Kidney tubule cell (primary cell): Measurements from ENCODE around the gene MYCN.
"Not testable (repeated sequence)": the region's sequence is repeated elsewhere in the genome, so short reads cannot be mapped to it uniquely, and the experiment has no call there.

Experiments used
- DNase-seq: peaks from one replicate; pipeline ENCODE4 v3.0.0-alpha.2; 2018; ENCODE audit warnings: low spot score

The MYCN gene

GRCh38 chr2:15959331-15960153 is 19.2 kb downstream of the MYCN start:
- DNase-seq = no peak

DNA sequence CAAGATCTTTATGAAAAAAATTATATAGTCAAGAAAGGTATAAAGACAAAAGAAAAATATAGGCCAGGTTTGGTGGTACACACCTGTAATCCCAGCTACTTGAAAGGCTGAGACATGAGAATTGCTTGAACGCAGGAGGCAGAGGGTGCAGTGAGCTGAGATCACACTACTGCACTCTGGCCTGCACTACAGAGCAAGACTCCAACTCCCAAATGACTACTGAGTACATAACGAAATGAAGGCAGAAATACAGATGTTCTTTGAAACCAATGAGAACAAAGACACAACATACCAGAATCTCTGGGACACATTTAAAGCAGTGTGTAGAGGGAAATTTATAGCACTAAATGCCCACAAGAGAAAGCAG is 19.8 kb downstream of the MYCN start:
- DNase-seq = not testable (repeated sequence)

DNA sequence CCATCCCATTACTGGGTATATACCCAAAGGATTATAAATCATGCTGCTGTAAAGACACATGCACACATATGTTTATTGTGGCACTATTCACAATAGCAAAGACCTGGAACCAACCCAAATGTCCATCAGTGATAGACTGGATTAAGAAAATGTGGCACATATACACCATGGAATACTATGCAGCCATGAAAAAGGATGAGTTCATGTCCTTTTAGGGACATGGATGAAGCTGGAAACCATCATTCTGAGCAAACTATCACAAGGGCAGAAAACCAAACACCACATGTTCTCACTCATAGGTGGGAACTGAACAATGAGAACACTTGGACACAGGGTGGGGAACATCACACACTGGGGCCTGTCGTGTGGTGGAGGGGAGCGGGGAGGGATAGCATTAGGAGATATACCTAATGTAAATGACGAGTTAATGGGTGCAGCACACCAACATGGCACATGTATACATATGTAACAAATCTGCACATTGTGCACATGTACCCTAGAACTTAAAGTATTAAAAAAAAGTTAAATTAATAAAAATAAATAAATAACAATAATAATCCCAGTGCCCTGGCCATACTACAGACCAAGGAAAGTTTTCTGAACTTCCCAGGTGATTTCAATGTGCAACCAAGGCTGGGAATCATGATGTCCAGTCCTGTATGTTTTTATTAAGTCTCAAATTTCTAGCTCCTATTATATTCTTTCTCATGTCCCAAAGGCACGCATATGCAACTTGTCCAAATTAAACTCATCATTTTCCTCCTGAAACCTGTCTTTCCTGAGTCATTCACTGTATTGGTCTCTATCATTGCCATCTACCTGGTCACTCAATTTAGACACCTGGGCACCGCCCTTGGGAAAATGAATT is 23.0 kb downstream of the MYCN start:
- not testable (repeated sequence) for DNase-seq

DNA sequence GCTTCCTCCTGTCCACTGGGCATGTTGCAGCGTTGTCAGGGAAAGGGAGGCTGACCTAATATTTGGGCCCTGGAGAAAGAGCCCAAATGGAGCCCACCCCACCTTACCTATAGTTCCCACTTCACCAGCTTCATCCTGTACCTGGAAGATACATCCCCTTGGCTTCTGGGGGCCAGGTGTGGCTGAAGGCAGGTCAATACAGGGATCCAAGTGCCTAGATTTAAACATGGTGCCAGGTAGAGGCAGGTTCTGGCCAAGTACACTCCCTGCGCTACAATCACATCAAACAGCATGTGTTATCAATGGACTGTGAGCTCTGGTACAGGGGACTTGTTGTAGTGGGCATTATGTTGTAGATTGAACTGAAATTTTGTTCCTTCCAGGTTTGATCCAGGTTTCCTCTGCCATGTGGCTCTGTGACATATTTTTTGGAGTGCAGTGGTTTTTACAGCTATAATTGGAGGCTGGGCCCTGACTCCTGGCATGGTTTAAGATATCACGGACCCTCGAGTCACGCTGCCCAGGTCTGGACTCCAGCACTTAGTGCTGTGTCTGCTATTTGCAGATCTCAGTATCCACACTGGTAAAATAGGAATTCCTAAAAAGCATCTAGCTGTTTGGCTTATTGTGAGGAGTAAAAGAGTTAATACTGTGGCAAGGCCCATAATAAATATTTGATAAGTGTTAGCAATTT is 23.8 kb downstream of the MYCN start:
- DNase-seq = no peak

DNA sequence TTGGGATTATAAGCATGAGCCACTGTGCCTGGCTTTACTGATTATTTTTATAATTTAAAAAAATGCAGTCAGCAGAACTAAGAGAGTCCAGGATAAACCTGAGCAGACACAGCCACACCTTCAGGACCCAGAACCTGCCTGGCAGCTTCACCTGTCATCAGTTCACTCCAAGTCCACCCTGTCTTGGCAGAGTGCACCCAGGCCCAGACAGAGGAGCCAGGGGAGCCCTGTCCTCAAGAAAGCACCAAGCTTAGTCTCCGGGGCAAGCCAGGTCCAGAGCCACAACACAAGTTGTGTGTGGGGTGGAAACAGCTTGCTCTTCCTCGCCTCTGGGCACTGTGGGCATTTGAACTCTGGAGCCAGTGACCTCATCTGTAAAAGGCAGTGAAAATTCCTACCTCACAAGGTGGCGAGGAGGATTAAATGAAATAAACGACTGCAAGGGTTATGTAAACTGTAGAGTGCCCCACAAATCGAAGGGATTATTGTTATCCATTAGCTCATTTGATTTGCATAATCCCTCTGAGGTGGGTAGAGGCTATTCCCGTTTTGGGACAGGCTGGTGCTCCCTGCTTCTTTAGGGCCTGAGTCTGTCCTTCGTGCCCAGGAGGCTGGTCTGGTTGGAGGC is 24.7 kb downstream of the MYCN start:
- DNase-seq = no peak

DNA sequence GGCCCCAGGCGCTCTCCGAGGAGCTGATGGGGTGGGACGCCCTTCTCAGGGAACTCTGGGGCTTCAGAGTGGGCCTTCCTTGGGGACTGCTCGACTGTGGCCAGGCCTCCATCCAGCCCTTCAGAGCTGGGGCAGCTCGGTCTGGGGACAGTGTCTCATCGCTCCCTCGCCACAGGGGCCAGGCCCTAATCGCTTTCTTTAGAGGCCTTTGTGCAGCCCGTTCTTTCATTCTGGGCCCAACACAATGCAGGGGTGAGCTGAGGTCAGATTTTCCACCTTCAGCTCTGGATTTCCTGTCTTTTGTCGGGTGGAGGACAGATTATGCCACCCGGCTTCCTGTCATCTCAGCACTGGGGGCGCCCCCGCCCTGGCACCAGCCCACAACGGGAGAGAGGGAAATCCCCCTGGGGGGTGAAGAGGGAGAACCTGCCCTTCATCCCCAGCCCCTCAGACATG is 25.2 kb downstream of the MYCN start:
- DNase-seq = no peak

DNA sequence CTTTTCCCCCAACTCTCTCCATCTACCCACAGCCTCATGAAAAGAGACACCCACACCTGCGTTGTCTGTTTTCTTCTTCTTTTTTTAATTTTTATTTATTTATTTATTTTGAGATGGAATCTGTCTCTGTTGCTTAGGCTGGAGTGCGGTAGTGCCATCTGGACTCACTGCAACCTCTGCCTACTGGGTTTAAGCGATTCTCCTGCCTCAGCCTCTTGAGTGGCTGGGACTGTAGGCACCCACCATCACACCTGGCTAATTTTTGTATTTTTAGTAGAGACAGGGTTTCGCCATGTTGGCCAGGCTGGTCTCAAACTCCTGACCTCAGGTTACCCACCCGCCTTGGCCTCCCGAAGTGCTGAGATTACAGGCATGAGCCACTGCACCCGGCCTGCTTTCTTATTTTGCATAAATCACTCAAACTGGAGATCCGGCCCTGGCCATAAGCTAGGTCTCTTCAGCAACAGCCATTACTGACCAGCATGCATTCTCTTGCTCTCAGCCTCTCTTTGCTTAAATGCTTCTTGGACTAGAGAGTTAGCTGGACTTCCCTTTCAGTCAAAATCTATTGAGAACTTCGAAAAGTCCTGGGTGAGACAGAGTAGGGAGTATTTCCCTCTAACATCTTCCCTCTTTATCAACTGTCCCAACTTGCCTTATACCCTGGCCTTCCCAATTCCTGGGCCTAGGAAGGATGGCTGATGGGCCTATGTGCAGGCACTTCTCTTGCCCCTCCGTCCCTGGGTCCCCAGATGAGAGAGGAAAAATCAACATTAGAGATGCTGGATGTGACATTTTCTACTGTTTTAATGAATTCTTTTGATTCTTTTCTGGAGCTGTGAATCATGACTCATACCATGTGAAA is 27.3 kb downstream of the MYCN start:
- DNase-seq = no peak

DNA sequence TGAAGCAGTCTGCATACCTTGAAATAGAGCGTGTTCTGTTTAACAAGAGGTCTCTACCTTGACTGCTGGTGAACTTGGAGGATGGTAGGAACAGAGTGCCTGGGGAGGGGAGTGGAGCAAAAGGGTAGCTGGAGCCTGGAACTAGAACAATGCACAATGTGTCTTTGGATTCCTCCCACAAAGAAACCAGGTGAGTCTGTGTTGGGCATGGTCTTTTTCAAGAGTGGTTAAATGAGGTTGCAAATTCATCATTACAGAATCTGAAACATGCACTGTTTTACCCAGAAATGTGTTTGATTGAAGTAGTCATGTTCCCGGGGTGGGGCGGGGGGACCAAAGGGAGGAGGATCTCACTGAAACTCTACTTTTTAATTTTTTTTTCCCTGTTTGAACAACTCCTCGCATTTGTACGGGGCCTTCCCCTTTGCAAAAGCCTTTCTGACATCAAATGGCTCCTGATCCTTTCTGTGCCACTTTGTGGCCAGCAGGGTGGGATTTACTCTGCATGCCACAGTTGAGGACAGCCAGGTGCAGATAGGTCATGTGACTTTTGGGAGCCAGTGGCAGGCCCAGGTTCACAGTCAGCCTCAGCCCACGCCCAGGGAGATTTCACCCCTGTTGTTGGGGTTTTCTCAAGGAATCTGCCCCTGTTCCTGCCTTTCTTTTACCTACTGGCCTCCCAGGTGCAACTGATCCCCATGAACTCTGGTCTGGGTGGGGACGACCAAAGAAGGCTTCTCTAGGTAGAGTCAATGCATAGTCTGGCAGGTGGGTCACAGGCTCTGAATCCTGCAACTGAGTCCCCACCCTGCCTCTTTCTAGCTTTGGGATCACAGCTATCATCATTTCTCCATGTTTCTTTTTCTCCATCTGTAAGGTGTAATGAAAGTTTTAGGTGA is 28.2 kb downstream of the MYCN start:
- peak; percentile 66 for DNase-seq

DNA sequence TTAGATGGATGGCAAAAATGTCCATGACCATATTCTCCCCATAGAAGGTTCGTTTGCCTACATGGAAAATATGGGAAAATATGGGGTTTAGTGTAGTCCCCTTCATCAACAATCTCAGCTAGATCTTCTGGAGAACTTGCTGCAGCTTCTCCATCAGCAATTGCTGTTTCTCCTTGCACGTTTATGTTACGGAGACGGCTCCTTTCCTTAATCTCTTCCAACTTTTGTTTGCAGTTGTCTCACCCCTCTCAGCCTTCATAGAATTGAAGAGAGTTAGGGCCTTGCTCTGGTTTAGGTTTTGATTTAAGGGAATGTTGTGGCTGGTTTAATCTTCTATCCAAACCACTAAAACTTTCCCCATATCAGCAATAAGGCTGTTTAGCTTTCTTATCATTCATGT is 28.9 kb downstream of the MYCN start:
- no peak for DNase-seq

DNA sequence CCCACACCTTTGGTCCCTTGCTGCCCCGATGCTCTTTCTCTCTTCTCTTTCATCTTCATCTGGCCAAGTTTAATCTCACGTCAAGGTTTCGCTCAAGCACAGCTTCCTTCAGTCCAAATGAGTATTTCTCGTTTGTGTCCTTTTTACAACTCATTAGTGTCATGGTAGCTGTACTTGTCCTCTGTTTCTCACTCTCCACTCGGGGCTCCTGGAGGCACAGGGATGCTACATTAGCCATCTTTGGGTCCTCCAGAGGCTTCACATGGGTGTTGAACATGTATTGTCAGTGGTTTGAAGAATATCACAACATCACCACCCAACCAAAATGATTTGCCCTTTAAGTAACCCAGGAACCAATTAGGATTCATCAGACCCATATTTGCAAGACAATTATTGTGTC is 30.4 kb downstream of the MYCN start:
- DNase-seq = no peak

GRCh38 chr2:15971351-15971750 is 31.0 kb downstream of the MYCN start:
- no peak for DNase-seq

- DNase-seq = no peak
Measured at GRCh38 chr2:15971831-15972522, 31.6 kb downstream of the MYCN start.

DNA sequence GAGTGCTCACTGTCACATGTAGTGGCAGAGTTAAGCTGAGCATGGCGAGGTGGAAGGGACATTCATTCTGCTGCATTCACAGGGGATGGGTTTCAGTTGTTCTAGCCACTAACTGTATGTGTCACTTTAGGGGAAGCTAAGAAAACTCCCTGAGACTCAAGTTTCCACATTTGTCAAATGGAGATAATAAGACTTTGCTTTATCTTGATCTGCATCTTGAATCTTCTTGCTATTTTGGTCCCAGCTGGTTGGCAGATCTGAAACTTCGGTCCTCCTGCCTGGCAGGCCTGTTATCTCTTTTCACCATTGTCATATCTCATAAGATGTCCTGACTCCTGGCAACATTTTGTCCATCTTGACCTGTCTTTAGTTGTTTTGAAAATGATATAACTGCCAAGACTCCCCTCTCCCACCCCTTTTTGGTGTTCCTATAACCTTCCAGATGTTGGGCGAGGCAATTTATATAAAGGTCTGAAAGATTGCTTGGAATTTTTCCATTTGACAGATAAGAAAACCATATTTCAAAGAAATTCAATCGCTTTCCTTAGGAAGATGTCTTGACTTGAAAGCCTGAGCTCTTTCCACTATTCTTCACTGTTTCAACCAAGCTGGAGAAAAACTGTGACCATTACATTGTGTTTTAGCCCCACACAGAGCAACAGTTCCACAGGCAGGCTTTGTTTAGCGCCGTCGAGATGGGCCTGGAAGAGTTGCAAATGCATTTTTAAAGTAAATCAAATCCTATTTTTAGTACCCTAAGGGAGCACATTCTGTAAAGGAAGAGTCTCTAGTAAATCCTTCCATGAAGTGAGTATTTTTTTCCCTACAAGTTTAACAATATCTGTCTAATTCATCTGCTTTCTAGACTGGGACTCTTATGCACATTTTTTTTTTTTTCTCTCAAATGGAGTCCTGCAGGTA is 33.4 kb downstream of the MYCN start:
- no peak for DNase-seq

- DNase-seq = no peak
Measured at GRCh38 chr2:15974565-15975260, 34.4 kb downstream of the MYCN start.

DNA sequence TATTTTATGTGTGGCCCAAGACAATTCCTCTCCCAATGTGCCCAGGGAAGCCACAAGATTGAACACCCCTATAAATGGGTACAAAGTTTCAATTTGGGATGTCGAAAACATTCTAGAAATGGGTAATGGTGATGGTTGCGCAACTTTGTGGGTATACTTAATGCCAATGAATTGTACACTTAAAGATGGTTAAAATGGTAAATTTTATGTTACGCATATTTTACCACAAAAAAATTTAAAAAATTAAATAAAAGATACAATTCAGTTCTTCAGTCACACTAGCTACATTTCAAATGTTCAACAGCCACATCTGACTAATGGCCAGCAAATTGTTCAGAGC is 34.9 kb downstream of the MYCN start:
- DNase-seq = no peak

GRCh38 chr2:15975676-15976075 is 35.3 kb downstream of the MYCN start:
- peak; percentile 33 for DNase-seq

- DNase-seq = peak; percentile 90
Measured at GRCh38 chr2:15976354-15976753, 36.0 kb downstream of the MYCN start.
